Sigmoid colon (tissue), 7 donors: Measurements from ENCODE around the gene PLEKHA7. TPM values are rescaled to one million over a fixed set of nuclear protein-coding genes. Genes with fewer than 3 reads are reported as not detected.
"Not testable (repeated sequence)": the region's sequence is repeated elsewhere in the genome, so short reads cannot be mapped to it uniquely, and the experiment has no call there.

Source experiments
- DNase-seq: peaks from one replicate; pipeline ENCODE4 v3.0.0-alpha.2; 2019
- H3K27ac ChIP-seq, 4 donors: fragments of 200-600 bp; sonication (generic); one replicate each; pipeline ENCODE4 v1.5.1; 2016 to 2019; ENCODE audit warnings: mild to moderate bottlenecking in 1 of 4
- H3K27me3 ChIP-seq, 3 donors: fragments of 200-600 bp; sonication (generic); one replicate each; pipeline ENCODE4 v1.5.1; 2019; ENCODE audit warnings: mild to moderate bottlenecking in 1 of 3
- H3K36me3 ChIP-seq, 4 donors: fragments of 200-600 bp; sonication (generic); one replicate each; pipeline ENCODE4 v1.5.1; 2016 to 2019
- H3K4me1 ChIP-seq, 4 donors: fragments of 200-600 bp; sonication (generic); one replicate each; pipeline ENCODE4 v1.5.1; 2017 to 2019
- H3K4me3 ChIP-seq, 4 donors: fragments of 200-600 bp; sonication (generic); one replicate each; pipeline ENCODE4 v1.5.1; 2017 to 2019; ENCODE audit warnings: mild to moderate bottlenecking in 2 of 4, moderate library complexity in 1 of 4
- H3K9me3 ChIP-seq, 4 donors: fragments of 200-600 bp in 3 of 4; sonication (generic) in 3 of 4; one replicate each; pipeline versions ENCODE4 v1.5.1 to v1.6.1; 2013 to 2019
- EP300 ChIP-seq, 4 donors: sonication (generic); formaldehyde crosslinking; IDR thresholded peaks; one replicate each; pipeline ENCODE4 v1.6.1; 2017; ENCODE audit warnings: antibody characterized with exemption in 4 of 4
- POLR2A ChIP-seq, 2 donors: fragments of 450-650 bp; IDR thresholded peaks; one replicate each; pipeline ENCODE4 v1.6.1; 2016; ENCODE audit warnings: antibody characterized with exemption in 2 of 2, mild to moderate bottlenecking in 2 of 2, moderate library complexity in 2 of 2
- POLR2AphosphoS5 ChIP-seq, 4 donors: sonication (generic); formaldehyde crosslinking; IDR thresholded peaks; one replicate each; pipeline ENCODE4 v1.6.1; 2017; ENCODE audit warnings: antibody characterized with exemption in 4 of 4
- WGBS, 2 donors: extraction: QIAGEN DNeasy Blood & Tissue Kit; methylation state at CpG; one replicate each; pipeline ENCODE4 v1.1.7; 2013; 5-methylcytosine and 5-hydroxymethylcytosine counted together
- intact Hi-C: fragments of 100-400 bp; cut with DNase I; formaldehyde crosslinking; loops from one replicate; pipeline ENCODE4 v1.15.1; 2023
- polyA plus RNA-seq, 3 donors: library from polyadenylated mRNA; stranded (reverse); fragments of 200-250 nt; gene quantifications; one replicate each; pipeline ENCODE4 v1.2.3, GENCODE V29; 2013
- total RNA-seq, 4 donors: library from RNA; depleted of rRNA; stranded (reverse); fragments of >200 nt; gene quantifications; one replicate each; pipeline ENCODE4 v1.1.0, GENCODE V29; 2016
- TF ChIP-seq, protein P1 (sequence below), 4 experiments: fragments of 450-650 bp in 3 of 4; fragments of 200-600 bp in 1 of 4; IDR thresholded peaks; one replicate each; pipeline ENCODE4 v1.5.1; 2016 to 2019; ENCODE audit warnings: antibody characterized with exemption in 4 of 4, mild to moderate bottlenecking in 3 of 4, moderate library complexity in 2 of 4
- donor health status: healthy with polysubstance abuse.
- donor health status: Bipolar disorder and iron deficiency.
- donor health status: healthy.

The PLEKHA7 gene
- total and polyA plus RNA-seq, 7 donors: 2.9 to 45.3 (median 10.2) TPM

- no peak overlapping the region for H3K4me3 ChIP-seq
- peaks cover 0 to 21% (median 21%) of the 10 kb centered on the region in 3 donors for H3K27me3 ChIP-seq
- peaks cover 2 to 18% (median 17%) of the 10 kb centered on the region in 4 donors for H3K4me1 ChIP-seq
- H3K27ac ChIP-seq: no peak overlapping the region
- no peak for DNase-seq
- H3K36me3 ChIP-seq: no peaks in the 10 kb centered on the region
- intact Hi-C loops: no loop called here
- WGBS, 2 donors: 49 to 79% methylated on average over 4 of the region's 4 CpGs
- no peaks in the 10 kb centered on the region for H3K9me3 ChIP-seq
- no peak for TF ChIP-seq POLR2AphosphoS5 (IDR thresholded peaks at IDR 0.05)
- TF ChIP-seq POLR2A (IDR thresholded peaks at IDR 0.05): no peak
- no peak for TF ChIP-seq EP300 (IDR thresholded peaks at IDR 0.05)
- TF ChIP-seq, protein P1, sequence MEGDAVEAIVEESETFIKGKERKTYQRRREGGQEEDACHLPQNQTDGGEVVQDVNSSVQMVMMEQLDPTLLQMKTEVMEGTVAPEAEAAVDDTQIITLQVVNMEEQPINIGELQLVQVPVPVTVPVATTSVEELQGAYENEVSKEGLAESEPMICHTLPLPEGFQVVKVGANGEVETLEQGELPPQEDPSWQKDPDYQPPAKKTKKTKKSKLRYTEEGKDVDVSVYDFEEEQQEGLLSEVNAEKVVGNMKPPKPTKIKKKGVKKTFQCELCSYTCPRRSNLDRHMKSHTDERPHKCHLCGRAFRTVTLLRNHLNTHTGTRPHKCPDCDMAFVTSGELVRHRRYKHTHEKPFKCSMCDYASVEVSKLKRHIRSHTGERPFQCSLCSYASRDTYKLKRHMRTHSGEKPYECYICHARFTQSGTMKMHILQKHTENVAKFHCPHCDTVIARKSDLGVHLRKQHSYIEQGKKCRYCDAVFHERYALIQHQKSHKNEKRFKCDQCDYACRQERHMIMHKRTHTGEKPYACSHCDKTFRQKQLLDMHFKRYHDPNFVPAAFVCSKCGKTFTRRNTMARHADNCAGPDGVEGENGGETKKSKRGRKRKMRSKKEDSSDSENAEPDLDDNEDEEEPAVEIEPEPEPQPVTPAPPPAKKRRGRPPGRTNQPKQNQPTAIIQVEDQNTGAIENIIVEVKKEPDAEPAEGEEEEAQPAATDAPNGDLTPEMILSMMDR (IDR thresholded peaks at IDR 0.05): no peak
These were observed 92.5 kb downstream of the PLEKHA7 start for GRCh38 chr11:16921668-16922067.

DNA sequence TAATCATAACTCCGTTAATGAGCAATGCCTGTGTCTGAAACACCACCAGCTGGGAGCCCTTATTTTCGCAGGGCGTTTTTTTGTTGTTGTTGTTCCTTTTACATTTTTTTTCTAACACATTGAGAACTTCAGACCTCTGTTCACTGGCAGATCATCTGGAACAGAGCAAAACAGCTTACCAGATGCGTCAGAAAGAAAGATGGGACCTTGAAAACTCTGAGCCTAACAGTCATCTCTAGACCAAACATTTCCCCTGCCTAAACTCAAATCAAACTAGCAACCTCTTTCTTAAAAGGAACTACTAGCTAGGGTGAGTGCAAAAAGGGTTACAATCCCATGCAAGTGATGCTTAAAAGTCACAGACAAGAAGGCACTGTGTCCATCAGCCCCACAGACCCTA lies 93.2 kb downstream of the PLEKHA7 start:
- Histone ChIP-seq H3K27ac (no peak overlapping the region), H3K36me3 (no peaks in the 10 kb centered on the region), H3K4me3 (no peak overlapping the region), H3K4me1 (peaks cover 0 to 16% (median 15%) of the 10 kb centered on the region in 4 donors), H3K27me3 (peaks cover 0 to 17% (median 14%) of the 10 kb centered on the region in 3 donors), H3K9me3 (no peaks in the 10 kb centered on the region)
- WGBS, 2 donors: 13 to 64% methylated on average over 4 of the region's 4 CpGs
- TF ChIP-seq POLR2A (IDR thresholded peaks at IDR 0.05) (no peak), EP300 (IDR thresholded peaks at IDR 0.05) (no peak), POLR2AphosphoS5 (IDR thresholded peaks at IDR 0.05) (no peak)
- TF ChIP-seq, protein P1 (IDR thresholded peaks at IDR 0.05): no peak
- intact Hi-C loops: no loop called here
- DNase-seq: no peak

DNA sequence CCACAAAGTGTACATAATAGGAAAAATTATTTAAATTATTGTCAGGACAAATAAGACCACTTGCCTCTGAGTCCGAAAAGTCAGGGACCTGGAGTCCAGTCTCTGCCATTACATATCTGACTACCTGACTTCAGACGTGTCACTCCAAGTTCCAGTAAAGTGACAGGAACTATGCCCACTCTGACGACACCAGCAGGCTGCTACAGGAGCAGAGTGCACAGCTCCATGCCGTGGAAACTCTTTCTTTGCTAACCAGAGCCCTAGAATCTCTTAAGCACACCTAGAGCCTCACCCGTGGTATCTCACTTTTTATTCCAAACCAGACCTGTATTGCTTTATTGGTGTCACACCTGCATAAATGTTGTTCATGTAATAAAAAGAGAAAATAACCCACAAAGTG lies 93.7 kb downstream of the PLEKHA7 start:
- H3K4me1 ChIP-seq: peaks cover 0 to 11% (median 10%) of the 10 kb centered on the region in 4 donors
- no peaks in the 10 kb centered on the region for H3K36me3 ChIP-seq
- 19 to 70% methylated on average over 5 of the region's 5 CpGs for WGBS, 2 donors
- no peaks in the 10 kb centered on the region for H3K9me3 ChIP-seq
- intact Hi-C loops: no loop called here
- no peak overlapping the region for H3K27ac ChIP-seq
- TF ChIP-seq, protein P1 (IDR thresholded peaks at IDR 0.05): no peak
- TF ChIP-seq POLR2AphosphoS5 (IDR thresholded peaks at IDR 0.05): no peak
- TF ChIP-seq EP300 (IDR thresholded peaks at IDR 0.05): no peak
- no peak for TF ChIP-seq POLR2A (IDR thresholded peaks at IDR 0.05)
- no peak overlapping the region for H3K4me3 ChIP-seq
- peaks cover 0 to 12% (median 10%) of the 10 kb centered on the region in 3 donors for H3K27me3 ChIP-seq
- no peak for DNase-seq

DNA sequence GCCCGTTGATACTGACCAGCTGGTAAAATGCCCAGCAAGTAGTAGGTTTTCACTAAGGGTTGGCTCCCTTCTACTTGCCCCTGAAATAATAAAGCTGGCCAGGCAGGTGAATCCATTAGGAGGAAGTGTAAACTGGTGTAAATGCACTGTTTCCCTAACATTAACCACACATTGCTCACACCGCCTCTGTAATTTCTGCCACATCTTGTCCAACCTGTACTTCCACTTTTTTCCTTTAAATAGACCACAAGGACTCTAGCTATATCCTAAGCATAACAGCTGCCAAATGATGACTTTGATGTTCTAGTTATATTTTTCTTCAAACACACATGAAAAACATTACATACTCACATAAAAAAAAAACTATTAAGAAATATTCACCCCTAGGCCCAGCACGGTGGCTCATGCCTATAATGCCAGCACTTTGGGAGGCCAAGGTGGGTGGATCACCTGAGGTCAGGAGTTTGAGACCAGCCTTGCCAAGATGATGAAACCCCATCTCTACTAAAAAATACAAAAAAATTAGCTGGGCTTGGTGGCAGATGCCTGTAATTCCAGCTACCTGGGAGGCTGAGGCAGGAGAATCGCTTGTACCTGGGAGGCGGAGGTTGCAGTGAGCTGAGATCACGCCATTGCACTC lies 95.6 kb downstream of the PLEKHA7 start:
- H3K4me3 ChIP-seq, H3K9me3 ChIP-seq, H3K27ac ChIP-seq, DNase-seq, H3K36me3 ChIP-seq, H3K4me1 ChIP-seq, intact Hi-C loops, H3K27me3 ChIP-seq: not testable (repeated sequence)
- WGBS, 2 donors: 54 to 71% methylated on average over 6 of the region's 6 CpGs

GRCh38 chr11:16917941-16918340 lies 96.3 kb downstream of the PLEKHA7 start:
- Histone ChIP-seq H3K4me1 (no peaks in the 10 kb centered on the region), H3K9me3 (no peaks in the 10 kb centered on the region), H3K27me3 (no peaks in the 10 kb centered on the region), H3K4me3 (no peak overlapping the region), H3K27ac (no peak overlapping the region), H3K36me3 (no peaks in the 10 kb centered on the region)
- WGBS, 2 donors: 84 to 90% methylated on average over 4 of the region's 4 CpGs
- intact Hi-C loops: no loop called here
- TF ChIP-seq POLR2A (IDR thresholded peaks at IDR 0.05) (no peak), EP300 (IDR thresholded peaks at IDR 0.05) (no peak), POLR2AphosphoS5 (IDR thresholded peaks at IDR 0.05) (no peak)
- TF ChIP-seq, protein P1 (IDR thresholded peaks at IDR 0.05): no peak
- no peak for DNase-seq
